ENCODE results near the gene BCL11B. TPM values are rescaled to one million over a fixed set of nuclear protein-coding genes. Genes with fewer than 3 reads are reported as not detected.

The BCL11B gene
- polyA plus RNA-seq (ENCODE audit: insufficient read depth in 1 of 5, insufficient read length in 5 of 5, low replicate concordance in 1 of 5), result 1 to 10 TPM; 2.6 to 3.4 (median 3.1) TPM
- long read RNA-seq, donor 1, result 0 reads
- long read RNA-seq, donor 2, result 0 reads
- long read RNA-seq, donor 3, full-length matches to known transcripts, result 1 of 1 reads
- long read RNA-seq, donor 3, partial matches to known transcripts, result 0 of 1 reads
- long read RNA-seq, donor 3, other reads (novel, unspliced or antisense), result 0 of 1 reads
- long read RNA-seq, donor 4, result 0 reads
- long read RNA-seq, donor 5, result 0 reads
- long read RNA-seq, donor 6, result 0 reads
- long read RNA-seq, donor 7, result 0 reads
- long read RNA-seq, donor 8, result 0 reads

- peak; percentile 87 to 91 for DNase-seq
Observed at GRCh38 chr14:99271951-99272631, at the start of gene BCL11B. BCL11B (minus strand) TSS chr14:99272197; CDS start chr14:99271218, 979 bp downstream.

- DNase-seq, result no peak
Observed at GRCh38 chr14:99321236-99321925, 49.4 kb upstream of the BCL11B start.

- no peak for DNase-seq
Observed at GRCh38 chr14:99320621-99321235, 48.7 kb upstream of the BCL11B start.

DNA sequence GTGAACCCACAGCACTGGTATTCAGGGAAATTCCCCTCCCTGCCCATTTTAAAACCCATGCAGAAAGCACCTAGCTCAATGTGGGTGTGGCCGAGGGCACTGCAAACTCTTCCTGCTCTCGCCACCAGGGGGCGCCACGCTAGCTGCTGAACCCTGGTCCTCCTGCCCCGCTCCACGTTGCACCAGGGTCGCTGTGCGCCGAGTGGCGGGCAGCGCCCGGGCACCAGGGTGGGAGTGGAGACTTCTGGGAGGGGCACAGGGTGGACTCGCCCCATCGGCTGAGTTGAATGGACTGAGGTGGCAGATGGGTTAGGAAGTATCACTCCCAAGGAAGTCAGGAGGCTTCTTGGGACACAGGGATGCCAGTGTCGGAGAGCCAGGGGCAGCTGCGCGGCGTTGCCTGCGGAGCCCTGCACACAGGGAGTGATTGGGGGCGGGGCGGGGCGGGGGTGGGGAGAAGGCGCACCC, 48.1 kb upstream of the BCL11B start:
- DNase-seq, result peak; percentile 8 to 10

GRCh38 chr14:99318959-99319295, 46.9 kb upstream of the BCL11B start:
- DNase-seq, result no peak

- no peak for DNase-seq
Observed at GRCh38 chr14:99318091-99318958, 46.3 kb upstream of the BCL11B start.

DNA sequence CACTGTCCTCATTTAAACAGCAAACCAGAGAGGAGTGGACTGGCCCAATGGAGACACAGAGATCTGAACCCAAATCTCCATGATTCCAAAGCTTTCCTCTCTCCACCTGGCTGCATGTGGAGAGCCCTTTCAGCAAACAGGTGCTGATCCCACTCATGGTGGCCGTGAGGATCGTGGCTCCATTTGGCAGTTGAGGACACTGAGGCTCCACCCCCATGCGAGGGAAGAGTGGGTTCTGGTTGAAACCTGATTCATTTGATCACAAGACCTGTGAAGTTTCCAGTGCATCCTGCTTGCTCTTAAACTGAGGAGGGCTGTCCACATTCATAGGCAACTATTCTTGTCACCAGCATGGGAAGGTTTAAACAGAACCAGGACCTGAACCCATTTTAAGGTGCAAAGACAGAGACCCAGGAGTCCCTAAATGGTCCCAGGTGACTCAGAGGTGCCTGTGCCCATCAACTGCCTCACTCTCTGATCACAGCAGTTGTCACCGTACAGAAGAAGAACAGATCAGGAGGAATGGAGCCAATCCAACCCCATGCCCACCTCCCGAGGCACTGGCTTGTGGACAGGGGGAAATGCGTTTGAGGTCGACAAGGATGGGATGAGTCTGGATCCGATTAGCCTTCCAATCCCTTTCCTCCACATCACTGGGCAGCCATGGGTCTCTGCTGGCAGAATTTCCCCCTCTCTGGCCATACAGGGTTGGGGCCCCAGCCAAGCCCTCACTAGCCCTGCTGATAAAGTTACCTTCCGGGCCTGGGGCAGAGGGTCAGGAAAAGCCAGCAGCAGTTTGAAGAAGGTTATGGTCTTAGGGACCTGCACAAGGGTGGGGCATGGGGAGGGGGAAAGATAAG, 45.5 kb upstream of the BCL11B start:
- no peak for DNase-seq

- DNase-seq, result no peak
Observed at GRCh38 chr14:99316281-99317163, 44.5 kb upstream of the BCL11B start.

- DNase-seq, result no peak
Observed at GRCh38 chr14:99315197-99315596, 43.2 kb upstream of the BCL11B start.

- no peak for DNase-seq
Observed at GRCh38 chr14:99314623-99315022, 42.6 kb upstream of the BCL11B start.

- no peak for DNase-seq
Observed at GRCh38 chr14:99313234-99313633, 41.2 kb upstream of the BCL11B start.

- DNase-seq, result no peak
Observed at GRCh38 chr14:99312106-99312505, 40.1 kb upstream of the BCL11B start.

DNA sequence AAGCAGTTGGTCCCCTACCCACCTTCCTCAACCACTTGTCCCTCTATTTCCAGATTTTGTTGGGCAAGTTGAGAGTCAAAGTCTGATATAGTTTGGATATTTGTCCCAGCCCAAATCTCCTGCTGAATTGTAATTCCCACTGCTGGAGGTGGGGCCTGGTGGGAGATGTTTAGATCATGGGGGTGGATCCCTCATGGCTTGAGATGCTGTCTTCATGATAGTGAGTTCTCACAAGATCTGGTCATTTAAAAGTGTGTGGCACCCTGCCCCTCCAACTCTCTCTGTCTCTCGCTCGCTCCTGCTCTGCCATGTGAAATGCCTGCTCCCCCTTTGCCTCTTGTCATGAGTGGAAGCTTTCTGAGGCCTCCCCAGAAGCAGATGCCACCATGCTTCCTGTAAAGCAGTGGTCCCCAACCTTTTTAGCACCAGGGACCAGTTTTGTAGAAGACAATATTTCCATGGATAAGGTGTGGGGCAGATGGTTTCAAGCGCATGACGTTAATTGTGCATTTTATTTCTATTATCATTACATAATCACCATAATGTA, 37.3 kb upstream of the BCL11B start:
- DNase-seq, result no peak

GRCh38 chr14:99304208-99304607, 32.2 kb upstream of the BCL11B start:
- no peak for DNase-seq

DNA sequence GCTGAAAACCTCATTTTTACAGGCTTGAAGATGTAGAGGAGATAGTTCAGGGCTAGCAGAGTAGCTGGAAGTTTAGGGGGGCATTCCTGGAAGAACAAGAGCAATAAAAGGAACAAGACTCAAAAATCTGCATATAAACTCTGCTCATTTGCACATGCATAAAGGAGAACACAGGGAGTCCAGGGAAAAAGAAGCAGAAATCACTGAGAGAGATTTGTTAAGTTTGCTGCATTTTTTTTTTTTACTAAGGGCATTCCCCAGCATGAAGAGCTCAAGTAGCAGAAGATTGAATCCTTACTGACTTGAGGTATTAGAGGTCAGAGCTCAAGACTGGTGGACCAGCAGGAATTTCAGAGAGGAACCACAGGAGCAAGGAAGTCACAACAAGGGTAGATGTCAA, 28.2 kb upstream of the BCL11B start:
- DNase-seq, result no peak

- DNase-seq, result no peak
Observed at GRCh38 chr14:99296517-99296916, 24.5 kb upstream of the BCL11B start.

DNA sequence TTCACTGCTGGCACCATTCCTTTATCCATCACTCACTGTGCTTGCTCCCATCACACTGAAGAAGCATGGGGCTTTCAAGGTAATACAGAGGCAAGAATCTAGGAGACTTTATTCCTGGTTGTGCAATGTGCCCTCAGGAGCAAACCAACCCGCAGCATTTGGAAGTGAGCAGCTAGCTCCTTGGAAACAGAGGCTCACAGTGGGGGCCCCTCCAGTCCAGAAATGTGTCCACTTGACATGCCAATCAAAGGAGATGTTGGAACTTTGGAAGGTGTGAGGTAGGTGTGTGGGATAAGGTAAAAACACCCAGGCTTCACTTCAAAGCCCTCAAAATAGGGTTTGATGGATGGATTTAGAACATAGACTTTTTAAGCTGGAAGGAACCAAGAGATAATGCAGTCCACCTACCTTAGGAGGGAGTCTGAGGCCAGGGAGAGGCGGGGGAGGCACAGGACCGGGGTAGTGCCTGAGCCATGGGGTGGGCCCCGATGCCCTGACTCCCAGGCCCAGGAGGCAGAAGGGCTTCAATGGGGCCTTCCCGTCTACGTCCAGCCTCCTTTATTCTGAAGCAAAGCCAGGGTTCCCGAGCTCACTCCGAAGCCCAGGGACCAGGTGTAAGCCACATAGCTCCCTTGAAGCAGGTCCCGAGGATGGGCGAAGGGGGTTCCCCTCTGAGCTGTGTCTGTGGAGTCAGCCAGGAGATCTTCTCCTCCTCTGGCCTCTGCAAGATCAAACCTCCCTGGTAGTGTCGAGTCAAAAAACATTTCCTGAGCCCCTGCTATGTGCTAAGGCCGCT, 17.6 kb upstream of the BCL11B start:
- no peak for DNase-seq

- DNase-seq, result no peak
Observed at GRCh38 chr14:99288948-99289347, 17.0 kb upstream of the BCL11B start.
